OCI-LY3 (cell line): Measurements from ENCODE around the gene BPGM.

Experiments used
- H2AFZ ChIP-seq: fragments of 200-600, 300-600 bp; shearing (Covaris generic); 2 replicates; pipeline ENCODE4 v1.6.0; 2014; ENCODE audit warnings: antibody characterized with exemption, low read depth, low read length
- H3K27ac ChIP-seq: fragments of 200-600, 300-600 bp; sonication (generic); 2 replicates; pipeline ENCODE4 v1.5.1; 2014; ENCODE audit warnings: mild to moderate bottlenecking, low read length, moderate library complexity, mixed read lengths
- H3K27me3 ChIP-seq: fragments of 200-600, 300-600 bp; sonication (generic); 2 replicates; pipeline ENCODE4 v1.6.1; 2014; ENCODE audit warnings: low read depth, low read length, mixed read lengths
- H3K36me3 ChIP-seq: fragments of 200-600, 300-600 bp; sonication (generic); replicated peaks from 2 replicates; pipeline ENCODE3; 2014; ENCODE audit warnings: low read depth, low read length, mixed read lengths
- H3K4me1 ChIP-seq: fragments of 300-600, 200-600 bp; sonication (generic); 2 replicates; pipeline ENCODE4 v1.6.1; 2014; ENCODE audit warnings: low read length, mixed read lengths
- H3K4me2 ChIP-seq: fragments of 200-600, 300-600 bp; sonication (generic); 2 replicates; pipeline ENCODE4 v1.6.1; 2014; ENCODE audit warnings: low read length, mixed read lengths
- H3K4me3 ChIP-seq: fragments of 300-600, 200-600 bp; sonication (generic); 2 replicates; pipeline ENCODE4 v1.5.1; 2014; ENCODE audit warnings: antibody characterized with exemption, mild to moderate bottlenecking, low read length, moderate library complexity
- H3K79me2 ChIP-seq: fragments of 300-600, 200-600 bp; shearing (Covaris generic); 2 replicates; pipeline ENCODE4 v1.6.1; 2014; ENCODE audit warnings: mild to moderate bottlenecking, low read length, mixed read lengths
- H3K9ac ChIP-seq: fragments of 300-600, 200-600 bp; shearing (Covaris generic); 2 replicates; pipeline ENCODE4 v1.6.0; 2014; ENCODE audit warnings: mild to moderate bottlenecking, low read length, moderate library complexity
- H3K9me3 ChIP-seq: fragments of 200-600, 300-600 bp; shearing (Covaris generic); 2 replicates; pipeline ENCODE4 v1.6.1; 2014; ENCODE audit warnings: low read length, mixed read lengths; ENCODE audit not compliant: insufficient read depth
- H4K20me1 ChIP-seq: fragments of 200-600, 300-600 bp; sonication (generic); 2 replicates; pipeline ENCODE4 v1.6.1; 2016; ENCODE audit warnings: low read length, mixed read lengths; ENCODE audit not compliant: insufficient read depth
- CTCF ChIP-seq: fragments of 200-600, 300-600 bp; sonication (generic); IDR thresholded peaks from 2 replicates; pipeline ENCODE4 v1.5.1; 2014; ENCODE audit warnings: antibody characterized with exemption, low read length, low read depth
- EZH2phosphoT487 ChIP-seq: fragments of 200-600 bp; shearing (Covaris generic); IDR thresholded peaks from 2 replicates; pipeline ENCODE4 v1.6.1; 2018; ENCODE audit warnings: antibody characterized with exemption, mixed run types, low read depth

Gene BPGM

GRCh38 chr7:134667899-134668298, 21.2 kb downstream of the BPGM start:
- TF ChIP-seq EZH2phosphoT487 (no peak), CTCF (no peak)
- H3K9me3 ChIP-seq = no peaks in the 10 kb centered on the region
- peaks cover 9% of the 10 kb centered on the region for H4K20me1 ChIP-seq
- no peak overlapping the region for H3K27ac ChIP-seq
- H2AFZ ChIP-seq = no peak overlapping the region
- no peak overlapping the region for H3K4me3 ChIP-seq
- no peaks in the 10 kb centered on the region for H3K27me3 ChIP-seq
- peaks cover 6% of the 10 kb centered on the region for H3K36me3 ChIP-seq
- no peak overlapping the region for H3K4me2 ChIP-seq
- no peaks in the 10 kb centered on the region; the same call in 1 of the 2 replicates for H3K4me1 ChIP-seq
- no peaks in the 10 kb centered on the region for H3K79me2 ChIP-seq
- H3K9ac ChIP-seq = no peak overlapping the region

DNA sequence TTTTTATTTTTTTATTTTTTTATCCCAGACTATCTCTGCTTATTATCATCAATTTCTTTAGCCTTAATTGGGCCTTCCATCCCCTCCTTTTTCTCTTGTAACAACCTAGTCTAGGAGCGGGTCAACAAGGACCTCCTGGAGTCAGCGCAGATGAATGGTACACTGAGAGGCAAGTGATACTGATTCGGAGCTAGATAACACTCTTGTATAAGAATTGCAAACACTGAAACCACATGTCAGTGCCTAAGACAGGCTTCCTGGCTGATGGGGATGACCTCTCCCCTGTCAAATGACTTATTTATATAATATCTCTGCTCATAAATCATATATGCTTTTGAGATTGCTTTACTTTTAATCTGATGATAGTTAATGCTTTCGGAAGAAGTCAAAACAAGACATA, 22.7 kb downstream of the BPGM start:
- H3K4me2 ChIP-seq = no peak overlapping the region

DNA sequence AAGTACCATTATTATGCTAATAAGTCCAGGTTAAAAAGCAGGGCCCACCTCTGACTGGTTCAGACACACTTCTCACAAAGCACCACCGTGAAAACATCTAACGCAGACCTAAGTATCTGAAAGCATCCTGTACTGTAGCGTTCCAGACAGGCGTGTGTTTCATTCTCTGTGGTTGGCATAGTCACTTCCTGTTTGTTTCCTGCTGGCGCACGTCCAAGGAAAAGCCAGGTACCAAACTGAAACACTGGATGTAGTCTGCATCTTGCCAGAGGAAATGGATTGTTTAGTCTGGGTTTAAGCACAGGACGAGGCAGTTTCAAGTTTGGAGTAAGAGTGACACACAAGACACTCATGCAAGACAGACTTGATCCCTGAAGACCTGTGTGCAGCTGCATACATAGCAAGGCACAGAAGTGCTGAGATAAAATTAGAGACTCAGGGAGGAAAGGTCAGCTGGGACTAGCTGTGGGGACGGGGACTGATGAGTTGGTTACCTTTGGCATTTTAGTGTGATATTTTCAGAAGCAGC, 23.3 kb downstream of the BPGM start:
- Histone ChIP-seq H3K36me3 (peaks cover 14% of the 10 kb centered on the region), H2AFZ (no peak overlapping the region), H3K4me3 (no peak overlapping the region), H3K79me2 (no peaks in the 10 kb centered on the region), H3K9ac (no peak overlapping the region), H3K27ac (no peak overlapping the region), H3K27me3 (no peaks in the 10 kb centered on the region), H4K20me1 (peaks cover 5% of the 10 kb centered on the region), H3K9me3 (peaks cover 8% of the 10 kb centered on the region), H3K4me2 (no peak overlapping the region), H3K4me1 (no peaks in the 10 kb centered on the region; the same call in 1 of the 2 replicates)
- TF ChIP-seq EZH2phosphoT487 (no peak), CTCF (no peak)

More for the DNA sequence above, 22.7 kb downstream of the BPGM start:
- H3K27ac ChIP-seq = no peak overlapping the region
- H4K20me1 ChIP-seq = peaks cover 9% of the 10 kb centered on the region
- H3K27me3 ChIP-seq = no peaks in the 10 kb centered on the region
- H3K79me2 ChIP-seq = no peaks in the 10 kb centered on the region
- no peaks in the 10 kb centered on the region; the same call in 1 of the 2 replicates for H3K4me1 ChIP-seq
- H3K36me3 ChIP-seq = peaks cover 11% of the 10 kb centered on the region
- no peak overlapping the region for H3K4me3 ChIP-seq
- H2AFZ ChIP-seq = no peak overlapping the region
- H3K9me3 ChIP-seq = peaks cover 3% of the 10 kb centered on the region
- TF ChIP-seq EZH2phosphoT487 = no peak
- no peak for TF ChIP-seq CTCF
- no peak overlapping the region for H3K9ac ChIP-seq

DNA sequence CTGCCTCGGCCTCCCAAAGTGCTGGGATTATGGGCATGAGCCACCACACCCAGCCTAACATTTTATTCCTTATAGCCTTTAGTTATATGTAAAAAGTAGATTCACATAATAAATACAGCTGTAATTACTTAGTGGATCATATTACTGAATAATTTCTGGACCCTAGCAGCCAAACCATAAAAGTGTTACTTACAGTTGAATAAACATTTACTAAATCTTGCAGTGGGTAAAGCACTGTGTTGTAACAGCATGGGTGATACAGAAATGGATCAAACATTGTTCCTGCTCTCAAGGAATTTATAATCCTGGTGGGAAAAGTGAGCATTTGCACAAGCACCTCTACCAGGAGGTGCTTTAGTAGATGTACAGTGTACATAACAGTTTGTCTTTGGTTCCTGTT, 25.0 kb downstream of the BPGM start:
- Histone ChIP-seq H3K79me2 (no peaks in the 10 kb centered on the region), H3K27me3 (no peaks in the 10 kb centered on the region), H3K4me3 (no peak overlapping the region), H3K9ac (no peak overlapping the region), H3K36me3 (peaks cover 14% of the 10 kb centered on the region), H2AFZ (no peak overlapping the region), H3K4me1 (no peaks in the 10 kb centered on the region; the same call in 1 of the 2 replicates), H3K9me3 (peaks cover 8% of the 10 kb centered on the region), H4K20me1 (peaks cover 5% of the 10 kb centered on the region; the same call in 1 of the 2 replicates), H3K27ac (no peak overlapping the region), H3K4me2 (no peak overlapping the region)
- no peak for TF ChIP-seq EZH2phosphoT487
- no peak for TF ChIP-seq CTCF
